ENCODE measurements around the gene AKAP17A.
"Not testable (repeated sequence)": the region's sequence is repeated elsewhere in the genome, so short reads cannot be mapped to it uniquely, and the experiment has no call there.

DNA sequence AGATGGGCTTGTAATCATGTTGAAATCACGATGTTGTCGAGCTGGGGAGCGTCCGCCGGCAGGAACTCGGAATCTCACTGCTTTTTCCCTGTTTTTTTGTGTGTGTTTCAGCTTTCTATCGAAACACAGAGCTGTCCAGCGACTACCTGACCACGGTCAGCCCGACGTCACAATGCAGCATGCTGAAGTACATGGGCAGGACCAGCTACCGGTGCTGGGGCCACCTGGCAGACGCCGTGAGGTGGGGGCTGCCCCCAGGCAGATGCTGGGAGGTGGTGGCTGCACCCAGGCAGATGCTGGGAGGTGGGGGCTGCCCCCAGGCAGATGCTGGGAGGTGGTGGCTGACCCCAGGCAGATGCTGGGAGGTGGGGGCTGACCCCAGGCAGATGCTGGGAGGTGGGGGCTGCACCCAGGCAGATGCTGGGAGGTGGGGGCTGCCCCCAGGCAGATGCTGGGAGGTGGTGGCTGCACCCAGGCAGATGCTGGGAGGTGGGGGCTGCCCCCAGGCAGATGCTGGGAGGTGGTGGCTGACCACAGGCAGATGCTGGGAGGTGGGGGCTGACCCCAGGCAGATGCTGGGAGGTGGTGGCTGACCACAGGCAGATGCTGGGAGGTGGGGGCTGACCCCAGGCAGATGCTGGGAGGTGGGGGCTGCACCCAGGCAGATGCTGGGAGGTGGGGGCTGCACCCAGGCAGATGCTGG lies 32.9 kb downstream of the AKAP17A start:
- TF ChIP-seq MAZ (CRISPR knock-in tag; conservative IDR thresholded peaks at IDR 0.05 in 1 of 2, IDR thresholded peaks at IDR 0.05 in 1 of 2); GABPA (tag; conservative IDR thresholded peaks at IDR 0.05; ENCODE audit: low read depth); KDM2B (CRISPR knock-in tag; IDR thresholded peaks at IDR 0.05); OTX1 (CRISPR knock-in tag; IDR thresholded peaks at IDR 0.05); SETDB1 (IDR thresholded peaks at IDR 0.05; ENCODE audit: low read length); ZNF232 (CRISPR knock-in tag; IDR thresholded peaks at IDR 0.05); ZNF217 (CRISPR knock-in tag; IDR thresholded peaks at IDR 0.05): not testable (repeated sequence)
- TF ChIP-seq, protein P1, sequence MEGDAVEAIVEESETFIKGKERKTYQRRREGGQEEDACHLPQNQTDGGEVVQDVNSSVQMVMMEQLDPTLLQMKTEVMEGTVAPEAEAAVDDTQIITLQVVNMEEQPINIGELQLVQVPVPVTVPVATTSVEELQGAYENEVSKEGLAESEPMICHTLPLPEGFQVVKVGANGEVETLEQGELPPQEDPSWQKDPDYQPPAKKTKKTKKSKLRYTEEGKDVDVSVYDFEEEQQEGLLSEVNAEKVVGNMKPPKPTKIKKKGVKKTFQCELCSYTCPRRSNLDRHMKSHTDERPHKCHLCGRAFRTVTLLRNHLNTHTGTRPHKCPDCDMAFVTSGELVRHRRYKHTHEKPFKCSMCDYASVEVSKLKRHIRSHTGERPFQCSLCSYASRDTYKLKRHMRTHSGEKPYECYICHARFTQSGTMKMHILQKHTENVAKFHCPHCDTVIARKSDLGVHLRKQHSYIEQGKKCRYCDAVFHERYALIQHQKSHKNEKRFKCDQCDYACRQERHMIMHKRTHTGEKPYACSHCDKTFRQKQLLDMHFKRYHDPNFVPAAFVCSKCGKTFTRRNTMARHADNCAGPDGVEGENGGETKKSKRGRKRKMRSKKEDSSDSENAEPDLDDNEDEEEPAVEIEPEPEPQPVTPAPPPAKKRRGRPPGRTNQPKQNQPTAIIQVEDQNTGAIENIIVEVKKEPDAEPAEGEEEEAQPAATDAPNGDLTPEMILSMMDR (IDR thresholded peaks at IDR 0.05 in 2 of 3, conservative IDR thresholded peaks at IDR 0.05 in 1 of 3; ENCODE audit: insufficient read depth in 2 of 3, low read depth in 1 of 3, low read length in 3 of 3), result not testable (repeated sequence)
- TF ChIP-seq, protein P2, sequence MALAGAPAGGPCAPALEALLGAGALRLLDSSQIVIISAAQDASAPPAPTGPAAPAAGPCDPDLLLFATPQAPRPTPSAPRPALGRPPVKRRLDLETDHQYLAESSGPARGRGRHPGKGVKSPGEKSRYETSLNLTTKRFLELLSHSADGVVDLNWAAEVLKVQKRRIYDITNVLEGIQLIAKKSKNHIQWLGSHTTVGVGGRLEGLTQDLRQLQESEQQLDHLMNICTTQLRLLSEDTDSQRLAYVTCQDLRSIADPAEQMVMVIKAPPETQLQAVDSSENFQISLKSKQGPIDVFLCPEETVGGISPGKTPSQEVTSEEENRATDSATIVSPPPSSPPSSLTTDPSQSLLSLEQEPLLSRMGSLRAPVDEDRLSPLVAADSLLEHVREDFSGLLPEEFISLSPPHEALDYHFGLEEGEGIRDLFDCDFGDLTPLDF (CRISPR knock-in tag; IDR thresholded peaks at IDR 0.05), result not testable (repeated sequence)
